IMR-90 (cell line): Measurements from ENCODE around the gene RAB8B. TPM values are rescaled to one million over a fixed set of nuclear protein-coding genes. Genes with fewer than 3 reads are reported as not detected.

Source experiments
- ATAC-seq: fragments of 200-7000 bp; cut with Tn5 transposase; 2 replicates; pipeline ENCODE4 v1.9.1; 2020; ENCODE audit warnings: low read depth, mild to moderate bottlenecking, moderate library complexity
- BruUV-seq: library from RNA; stranded (reverse); fragments of 400-500 nt; replicated peaks from 2 replicates; lab custom pipeline; 2021; lab: Mats Ljungman, UMichigan
- CTCF ChIA-PET: fragments of 300-600 bp; formaldehyde crosslinking; extraction: SDS; loops from one replicate; lab custom pipeline; 2021; ENCODE audit warnings: antibody characterized with exemption; lab: Yijun Ruan, JAX
- POLR2A ChIA-PET: fragments of 300-600 bp; sonication (Branson Sonifier 250); formaldehyde crosslinking; loops from one replicate; lab custom pipeline; 2022; ENCODE audit warnings: antibody characterized with exemption; ENCODE audit not compliant: unreplicated experiment; lab: Charles Lee
- DNase-seq: peaks from one replicate; pipeline ENCODE4 v3.0.0; 2013
- H2AFZ ChIP-seq: replicated peaks from 2 replicates; pipeline ENCODE3; 2013; ENCODE audit warnings: low read length, mild to moderate bottlenecking; ENCODE audit not compliant: poor library complexity
- H2AK5ac ChIP-seq: 2 replicates; pipeline ENCODE4 v1.6.1; 2013; ENCODE audit warnings: low read depth, low read length, inconsistent platforms
- H2AK9ac ChIP-seq: replicated peaks from 2 replicates; pipeline ENCODE3; 2013; ENCODE audit warnings: mild to moderate bottlenecking, low read depth, low read length, moderate library complexity; ENCODE audit not compliant: poor library complexity
- H2BK120ac ChIP-seq: 2 replicates; pipeline ENCODE4 v1.6.1; 2013; ENCODE audit warnings: low read depth, low read length, inconsistent platforms
- H2BK15ac ChIP-seq: 3 replicates; pipeline ENCODE4 v1.6.1; 2013; ENCODE audit warnings: low read depth, low read length, inconsistent platforms
- H2BK20ac ChIP-seq: 2 replicates; pipeline ENCODE4 v1.6.1; 2013; ENCODE audit warnings: low read depth, mild to moderate bottlenecking, inconsistent platforms, low read length, moderate library complexity
- H2BK5ac ChIP-seq: 2 replicates; pipeline ENCODE4 v1.6.1; 2013; ENCODE audit warnings: mild to moderate bottlenecking, low read depth, low read length, inconsistent platforms; ENCODE audit not compliant: poor library complexity, severe bottlenecking
- H3K14ac ChIP-seq: replicated peaks from 2 replicates; pipeline ENCODE4 v1.6.1; 2013; ENCODE audit warnings: low read depth, low read length, inconsistent platforms
- H3K18ac ChIP-seq: 2 replicates; pipeline ENCODE4 v1.6.1; 2013; ENCODE audit warnings: low read depth, low read length, control low read depth
- H3K23ac ChIP-seq: 2 replicates; pipeline ENCODE4 v1.6.1; 2013; ENCODE audit warnings: low read depth, low read length, inconsistent platforms
- H3K27ac ChIP-seq: 2 replicates; pipeline ENCODE4 v1.5.1; 2013; ENCODE audit warnings: mild to moderate bottlenecking, control low read depth, low read length; ENCODE audit not compliant: insufficient read depth
- H3K27me3 ChIP-seq: 2 replicates; pipeline ENCODE4 v1.6.1; 2013; ENCODE audit warnings: low read length; ENCODE audit not compliant: control insufficient read depth, insufficient read depth
- H3K36me3 ChIP-seq: 2 replicates; pipeline ENCODE4 v1.6.1; 2013; ENCODE audit warnings: low read length, mixed read lengths; ENCODE audit not compliant: control insufficient read depth, insufficient read depth
- H3K4ac ChIP-seq: 2 replicates; pipeline ENCODE4 v1.6.1; 2013; ENCODE audit warnings: low read depth, low read length, inconsistent platforms
- H3K4me1 ChIP-seq: 2 replicates; pipeline ENCODE4 v1.6.1; 2013; ENCODE audit warnings: low read length, mixed read lengths; ENCODE audit not compliant: control insufficient read depth, insufficient read depth
- H3K4me2 ChIP-seq: 2 replicates; pipeline ENCODE4 v1.6.1; 2013; ENCODE audit warnings: low read depth, mild to moderate bottlenecking, control low read depth, low read length, moderate library complexity
- H3K4me3 ChIP-seq: 2 replicates; pipeline ENCODE4 v1.5.1; 2013; ENCODE audit warnings: low read depth, mild to moderate bottlenecking, control low read depth, low read length, moderate library complexity; ENCODE audit not compliant: insufficient read depth
- H3K56ac ChIP-seq: 2 replicates; pipeline ENCODE4 v1.6.1; 2013; ENCODE audit warnings: low read length, inconsistent platforms; ENCODE audit not compliant: insufficient read depth; ENCODE audit errors: extremely low read depth
- H3K79me1 ChIP-seq, 2 experiments: 2 replicates each; pipeline ENCODE4 v1.6.1; 2013; ENCODE audit warnings: low read length in 2 of 2, inconsistent platforms in 1 of 2, low read depth in 1 of 2
- H3K9ac ChIP-seq: 2 replicates; pipeline ENCODE4 v1.6.1; 2013; ENCODE audit warnings: low read depth, low read length, control low read depth
- H3K9me1 ChIP-seq: 2 replicates; pipeline ENCODE4 v1.6.1; 2013; ENCODE audit warnings: low read length, inconsistent platforms; ENCODE audit not compliant: insufficient read depth
- H3K9me3 ChIP-seq: 2 replicates; pipeline ENCODE4 v1.6.1; 2013; ENCODE audit warnings: low read length; ENCODE audit not compliant: control insufficient read depth, insufficient read depth
- H4K20me1 ChIP-seq: 2 replicates; pipeline ENCODE4 v1.6.1; 2013; ENCODE audit warnings: low read length, inconsistent platforms; ENCODE audit not compliant: insufficient read depth
- H4K5ac ChIP-seq: 2 replicates; pipeline ENCODE4 v1.6.1; 2013; ENCODE audit warnings: mild to moderate bottlenecking, low read depth, low read length, control low read depth
- H4K8ac ChIP-seq, 2 experiments: 2 replicates each; pipeline ENCODE4 v1.6.1; 2013; ENCODE audit warnings: low read depth in 2 of 2, low read length in 2 of 2, control low read depth in 1 of 2, inconsistent platforms in 1 of 2
- H4K91ac ChIP-seq: 2 replicates; pipeline ENCODE4 v1.6.1; 2013; ENCODE audit warnings: low read depth, low read length, inconsistent platforms; ENCODE audit not compliant: insufficient read depth
- NFE2L2 ChIP-seq: fragments of 150-350 bp; IDR thresholded peaks from 2 replicates; pipeline ENCODE4 v1.6.1; 2016; ENCODE audit warnings: low read depth, mild to moderate bottlenecking, low read length
- WGBS, 2 experiments: methylation state at CpG; one replicate each; pipeline versions ENCODE4 v1.1.5 to v1.1.7; 2013; ENCODE audit warnings: missing lambda C conversion rate in 2 of 2; ENCODE audit not compliant: insufficient read length in 1 of 2; ENCODE audit errors: extremely low coverage in 2 of 2; 5-methylcytosine and 5-hydroxymethylcytosine counted together
- dilution Hi-C: fragments of 300-500 bp; cut with HindIII; formaldehyde crosslinking; loops from one replicate; pipeline ENCODE4 v1.14.3; 2018; ENCODE audit warnings: low sequenced_read_pairs; ENCODE audit not compliant: unreplicated experiment
- in situ Hi-C: fragments of 300-500 bp; cut with MboI; formaldehyde crosslinking; loops from 3 replicates; pipeline ENCODE4 v1.14.3; 2019; ENCODE audit warnings: low sequenced_read_pairs, inconsistent platforms, mixed read lengths
- intact Hi-C: fragments of 100-400 bp; cut with micrococcal nuclease; formaldehyde crosslinking; loops from 2 replicates; pipeline ENCODE4 v1.10.0; 2022
- polyA plus RNA-seq, 3 experiments: library from polyadenylated mRNA; depleted of rRNA; stranded (reverse); fragments of >200 nt; gene quantifications; 2 replicates each; pipeline ENCODE4 v1.2.3, GENCODE V29; 2012; ENCODE audit warnings: low replicate concordance in 1 of 3
- total RNA-seq: library from RNA; depleted of rRNA; stranded (reverse); fragments of >200 nt; gene quantifications from 2 replicates; pipeline ENCODE4 v1.2.3, GENCODE V29; 2012

The RAB8B gene
- total and polyA plus RNA-seq, 2 of the 4 experiments (the other 2 are of a cell fraction) = 19.4 to 29.4 TPM

DNA sequence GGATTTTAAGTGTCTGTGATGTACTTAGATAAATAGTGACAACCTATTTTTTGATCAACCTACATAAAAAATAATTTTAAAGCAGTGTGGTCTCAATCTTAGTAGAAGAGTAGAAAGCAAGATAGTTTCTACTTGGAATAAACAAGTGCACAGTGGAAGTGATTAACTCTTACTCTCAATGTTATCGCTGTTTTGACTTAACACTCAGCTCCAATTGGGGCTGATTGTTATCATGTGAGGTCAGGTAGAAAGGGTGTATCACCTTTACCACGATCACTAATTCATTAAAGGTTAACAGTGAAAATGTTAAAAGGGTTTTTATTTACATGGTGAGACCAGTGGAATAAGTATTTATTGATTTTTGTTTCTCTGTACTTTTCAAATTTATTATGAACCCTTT lies 65.6 kb downstream of the RAB8B start:
- Histone ChIP-seq H4K20me1 (peaks cover 7% of the 10 kb centered on the region; the same call in 1 of the 2 replicates), H3K27ac (no peak overlapping the region), H3K23ac (no peak overlapping the region), H4K5ac (no peak overlapping the region), H3K18ac (no peak overlapping the region), H3K9me1 (peaks cover 8% of the 10 kb centered on the region; the same call in 1 of the 2 replicates), H3K27me3 (no peaks in the 10 kb centered on the region), H2BK5ac (no peak overlapping the region), H3K9me3 (no peaks in the 10 kb centered on the region), H3K14ac (no peak overlapping the region), H3K4ac (no peak overlapping the region), H3K4me2 (no peak overlapping the region), H4K8ac (no peak overlapping the region), H2BK15ac (no peak overlapping the region), H2AFZ (no peak overlapping the region), H2AK9ac (no peak overlapping the region), H3K4me3 (no peak overlapping the region), H2BK20ac (no peak overlapping the region), H3K4me1 (peaks cover 10% of the 10 kb centered on the region), H3K9ac (no peak overlapping the region), H3K36me3 (peaks cover 13% of the 10 kb centered on the region; the same call in 1 of the 2 replicates), H2AK5ac (no peak overlapping the region), H3K56ac (no peak overlapping the region), H4K91ac (no peak overlapping the region), H3K79me1 (peaks cover 16 to 29% of the 10 kb centered on the region in 2 experiments; a peak in 3 of 4 replicates), H2BK120ac (no peak overlapping the region)
- intact Hi-C loops (loop anchor here (5.0 kb wide), 2 partner anchors 58 to 98 kb away; partner anchors contain the start of gene RPS27L), in situ Hi-C loops (no loop called here), dilution Hi-C loops (no loop called here)
- ChIA-PET POLR2A (no interaction called here), CTCF (no interaction called here)
- BruUV-seq = no TSS peak
- TF ChIP-seq NFE2L2 = no peak
- DNase-seq (no peak), ATAC-seq (no peak)
- WGBS, 2 experiments = no CpG with 5 or more reads among the region's 2 CpGs
